Measurements from ENCODE around the gene CD200. TPM values are rescaled to one million over a fixed set of nuclear protein-coding genes. Genes with fewer than 3 reads are reported as not detected.

The CD200 gene
- total and polyA plus RNA-seq, 11 donors: 0.26 to 23.9 (median 0.81) TPM

GRCh38 chr3:112352720-112353119 lies 19.8 kb downstream of the CD200 start:
- H3K4me3 ChIP-seq: no peak overlapping the region
- no peak for ATAC-seq
- TF ChIP-seq CTCF (IDR thresholded peaks at IDR 0.05): no peak
- TF ChIP-seq POLR2A (IDR thresholded peaks at IDR 0.05): no peak
- no peaks in the 10 kb centered on the region for H3K9me3 ChIP-seq
- no peak for DNase-seq
- no peaks in the 10 kb centered on the region for H3K27me3 ChIP-seq
- intact Hi-C loops (cut with DNase I): no loop called here
- H3K36me3 ChIP-seq: peaks cover 0 to 18% (median 0%) of the 10 kb centered on the region in 9 donors
- peaks cover 0 to 50% (median 8%) of the 10 kb centered on the region in 12 donors for H3K4me1 ChIP-seq
- WGBS, 4 donors: 63 to 69% (median 66%) methylated on average over 5 of the region's 5 CpGs
- H3K27ac ChIP-seq: peak overlapping the region in 8 of 12 donors; percentile 12 to 88 (median 46)

- DNase-seq (no peak), ATAC-seq (peak in 1 of 4 donors; percentile 25)
- H3K4me1 ChIP-seq: peaks cover 0 to 50% (median 8%) of the 10 kb centered on the region in 12 donors
- 50 to 69% (median 61%) methylated on average over 3 of the region's 3 CpGs for WGBS, 4 donors
- H3K27ac ChIP-seq: peak overlapping the region in 9 of 12 donors; percentile 12 to 89 (median 43)
- no peaks in the 10 kb centered on the region for H3K27me3 ChIP-seq
- H3K9me3 ChIP-seq: no peaks in the 10 kb centered on the region
- no peak overlapping the region for H3K4me3 ChIP-seq
- intact Hi-C loops (cut with DNase I): no loop called here
- TF ChIP-seq POLR2A (IDR thresholded peaks at IDR 0.05) (no peak), CTCF (IDR thresholded peaks at IDR 0.05) (no peak)
- peaks cover 0 to 15% (median 0%) of the 10 kb centered on the region in 9 donors for H3K36me3 ChIP-seq
These were observed 20.4 kb downstream of the CD200 start for GRCh38 chr3:112353365-112353764.

GRCh38 chr3:112354642-112355306 lies 21.8 kb downstream of the CD200 start:
- ATAC-seq (no peak), DNase-seq (no peak)
- H3K4me1 ChIP-seq: peaks cover 0 to 50% (median 8%) of the 10 kb centered on the region in 12 donors
- TF ChIP-seq CTCF (IDR thresholded peaks at IDR 0.05) (no peak), POLR2A (IDR thresholded peaks at IDR 0.05) (no peak)
- intact Hi-C loops (cut with DNase I): no loop called here
- H3K9me3 ChIP-seq: no peaks in the 10 kb centered on the region
- peaks cover 0 to 4% (median 0%) of the 10 kb centered on the region in 9 donors for H3K36me3 ChIP-seq
- 85 to 96% (median 90%) methylated on average over 2 of the region's 2 CpGs for WGBS, 4 donors
- H3K27ac ChIP-seq: peak overlapping the region in 9 of 12 donors; percentile 4 to 89 (median 43)
- peak overlapping the region in 2 of 12 donors; percentile 4 to 9 for H3K4me3 ChIP-seq
- H3K27me3 ChIP-seq: no peaks in the 10 kb centered on the region

GRCh38 chr3:112355307-112355687 lies 22.3 kb downstream of the CD200 start:
- DNase-seq (no peak), ATAC-seq (no peak)
- H3K27ac ChIP-seq: peak overlapping the region in 8 of 12 donors; percentile 4 to 89 (median 58)
- no peaks in the 10 kb centered on the region for H3K9me3 ChIP-seq
- 56 to 67% (median 58%) methylated on average over 5 of the region's 5 CpGs for WGBS, 4 donors
- H3K36me3 ChIP-seq: peaks cover 0 to 2% (median 0%) of the 10 kb centered on the region in 9 donors
- intact Hi-C loops (cut with DNase I): no loop called here
- H3K4me3 ChIP-seq: peak overlapping the region in 3 of 12 donors; percentile 9 to 59 (median 56)
- peaks cover 0 to 44% (median 8%) of the 10 kb centered on the region in 12 donors for H3K4me1 ChIP-seq
- no peaks in the 10 kb centered on the region for H3K27me3 ChIP-seq
- TF ChIP-seq POLR2A (IDR thresholded peaks at IDR 0.05) (no peak), CTCF (IDR thresholded peaks at IDR 0.05) (no peak)

Data from heart left ventricle (tissue), 16 donors.